CD4-positive, CD25-positive, alpha-beta regulatory T cell (primary cell): Measurements from ENCODE around the gene CADM2. TPM values are rescaled to one million over a fixed set of nuclear protein-coding genes. Genes with fewer than 3 reads are reported as not detected.

Experiments used
- ATAC-seq, 2 donors: fragments of 150-1000 bp; cut with Tn5 transposase; one replicate each; pipeline ENCODE4 v1.10.0; 2021; ENCODE audit warnings: low read depth in 2 of 2, moderate number of reproducible peaks in 2 of 2, moderate library complexity in 1 of 2
- DNase-seq, 3 donors: peaks; one replicate each; pipeline versions ENCODE4 v3.0.0 to v3.0.0-alpha.2; 2012 to 2022; ENCODE audit warnings: mixed read lengths in 1 of 3
- H3K27ac ChIP-seq: one replicate; pipeline ENCODE4 v1.7.0; 2013; ENCODE audit warnings: mild to moderate bottlenecking, low read length; ENCODE audit not compliant: insufficient read depth, poor library complexity, severe bottlenecking
- H3K27me3 ChIP-seq: one replicate; pipeline ENCODE4 v1.7.0; 2013; ENCODE audit warnings: low read length; ENCODE audit not compliant: control insufficient read depth, insufficient read depth
- H3K36me3 ChIP-seq: one replicate; pipeline ENCODE4 v1.7.0; 2013; ENCODE audit warnings: mild to moderate bottlenecking, low read length, moderate library complexity; ENCODE audit not compliant: control insufficient read depth, insufficient read depth
- H3K4me1 ChIP-seq: 2 replicates; pipeline ENCODE4 v1.7.0; 2013; ENCODE audit warnings: mild to moderate bottlenecking, low read length; ENCODE audit not compliant: insufficient read depth, control insufficient read depth, poor library complexity, severe bottlenecking
- H3K4me3 ChIP-seq: one replicate; pipeline ENCODE4 v1.7.0; 2013; ENCODE audit warnings: low read depth, mild to moderate bottlenecking, low read length, moderate library complexity
- H3K9me3 ChIP-seq, 2 experiments: 1 replicate in 1 of 2; 2 replicates in 1 of 2; pipeline ENCODE4 v1.7.0; 2013; ENCODE audit warnings: low read length in 2 of 2, mild to moderate bottlenecking in 1 of 2, moderate library complexity in 1 of 2; ENCODE audit not compliant: control insufficient read depth in 2 of 2
- H3K27ac Mint-ChIP-seq, 3 donors: one replicate each; pipeline ENCODE4 v1.8.0; 2020 to 2022; ENCODE audit warnings: mild to moderate bottlenecking in 3 of 3, mixed read lengths in 3 of 3, moderate library complexity in 2 of 3
- H3K27me3 Mint-ChIP-seq: one replicate; pipeline ENCODE4 v1.8.0; 2022; ENCODE audit warnings: mild to moderate bottlenecking, mixed read lengths
- H3K36me3 Mint-ChIP-seq: one replicate; pipeline ENCODE4 v1.8.0; 2020; ENCODE audit warnings: mixed read lengths
- H3K4me1 Mint-ChIP-seq, 4 donors: one replicate each; pipeline ENCODE4 v1.8.0; 2020 to 2022; ENCODE audit warnings: mixed read lengths in 4 of 4, mild to moderate bottlenecking in 1 of 4
- H3K4me3 Mint-ChIP-seq, 4 donors: one replicate each; pipeline ENCODE4 v1.8.0; 2020 to 2022; ENCODE audit warnings: mild to moderate bottlenecking in 4 of 4, mixed read lengths in 4 of 4, moderate library complexity in 3 of 4
- H3K9me3 Mint-ChIP-seq, 7 donors: one replicate each; pipeline ENCODE4 v1.8.0; 2020 to 2022; ENCODE audit warnings: mixed read lengths in 7 of 7, mild to moderate bottlenecking in 3 of 7, moderate library complexity in 2 of 7
- polyA plus RNA-seq, 4 donors: library from polyadenylated mRNA; unstranded; fragments of 300-500 nt; fragmentation: Illumina TruSeq; gene quantifications; one replicate each; pipeline ENCODE4 v1.2.3, GENCODE V29; 2021
- total RNA-seq: library from RNA; stranded (reverse); gene quantifications from one replicate; pipeline ENCODE4 v1.2.3, GENCODE V29; 2022

The CADM2 gene
- total and polyA plus RNA-seq, 5 donors from 2014 or later = not detected

DNA sequence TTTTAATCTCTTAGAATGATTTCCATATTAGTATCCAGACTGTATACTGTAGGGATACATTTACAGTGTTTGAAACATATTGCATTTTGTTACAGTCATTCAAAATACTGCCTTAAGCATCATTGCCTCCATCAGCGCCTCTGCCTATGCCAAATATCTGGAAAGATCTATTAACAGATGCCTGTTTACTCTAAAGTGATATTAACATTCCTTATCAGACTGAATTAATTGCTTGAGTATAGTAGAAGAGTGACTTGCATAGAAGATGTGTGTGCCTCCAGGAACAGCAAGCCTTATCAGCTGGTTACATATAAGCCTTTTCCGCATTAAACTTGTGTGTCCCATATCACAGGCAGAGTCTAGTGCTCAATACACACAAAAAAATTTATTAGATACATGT lies 379.1 kb downstream of the CADM2 start:
- H3K36me3 ChIP-seq = no peaks in the 10 kb centered on the region
- Mint-ChIP-seq H3K36me3 (no peaks in the 10 kb centered on the region), H3K27me3 (no peaks in the 10 kb centered on the region), H3K9me3 (peaks cover 0 to 9% (median 3%) of the 10 kb centered on the region in 7 donors), H3K27ac (no peak overlapping the region), H3K4me3 (no peak overlapping the region), H3K4me1 (no peaks in the 10 kb centered on the region)
- H3K4me3 ChIP-seq = no peak overlapping the region
- H3K27ac ChIP-seq = no peak overlapping the region
- H3K4me1 ChIP-seq = no peaks in the 10 kb centered on the region
- H3K9me3 ChIP-seq = no peaks in the 10 kb centered on the region
- ATAC-seq (no peak), DNase-seq (no peak)
- no peaks in the 10 kb centered on the region for H3K27me3 ChIP-seq

DNA sequence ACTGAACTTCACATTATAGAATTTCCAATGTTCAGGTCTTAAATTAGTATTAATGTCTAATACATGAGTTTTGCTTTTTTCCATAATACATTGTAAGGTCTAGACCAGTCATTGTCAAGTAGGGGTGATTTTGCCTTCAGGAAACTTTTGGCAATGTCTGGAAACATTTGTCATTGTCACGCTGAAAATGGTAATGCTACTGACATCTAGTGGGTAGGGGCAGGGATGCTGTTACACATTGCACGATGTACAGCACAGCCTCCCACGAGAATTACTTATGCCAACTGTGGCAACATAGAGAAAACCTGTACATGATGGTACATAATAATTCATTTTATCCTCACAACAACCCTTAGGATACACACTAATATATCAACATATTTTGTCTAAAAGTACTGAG lies 384.1 kb downstream of the CADM2 start:
- H3K9me3 Mint-ChIP-seq = peaks cover 0 to 8% (median 2%) of the 10 kb centered on the region in 7 donors
- Histone ChIP-seq H3K4me1 (no peaks in the 10 kb centered on the region), H3K36me3 (no peaks in the 10 kb centered on the region), H3K27ac (no peak overlapping the region), H3K4me3 (no peak overlapping the region), H3K9me3 (no peaks in the 10 kb centered on the region), H3K27me3 (no peaks in the 10 kb centered on the region)
- no peaks in the 10 kb centered on the region for H3K4me1 Mint-ChIP-seq
- ATAC-seq = no peak
- H3K4me3 Mint-ChIP-seq = no peak overlapping the region
- no peak for DNase-seq
- no peaks in the 10 kb centered on the region for H3K27me3 Mint-ChIP-seq
- H3K27ac Mint-ChIP-seq = no peak overlapping the region
- no peaks in the 10 kb centered on the region for H3K36me3 Mint-ChIP-seq

DNA sequence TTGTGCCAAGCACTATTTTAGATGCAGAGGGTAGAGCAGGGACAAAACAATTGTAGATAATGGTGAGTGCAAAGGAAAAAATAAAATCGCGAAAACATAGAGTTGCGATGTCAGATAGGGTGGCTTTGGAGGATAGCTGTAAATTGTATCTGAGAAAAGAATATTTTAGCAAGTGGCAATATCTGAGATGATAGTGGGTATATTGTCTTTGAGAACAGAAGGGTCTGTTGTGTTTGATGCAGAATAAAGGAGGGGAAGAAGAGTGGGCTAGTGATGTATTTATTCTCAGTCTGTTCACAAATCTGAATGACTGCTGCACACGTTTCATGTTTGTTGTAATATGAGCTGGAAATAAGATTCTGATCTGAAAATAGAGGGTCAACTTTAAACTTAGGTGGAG lies 396.8 kb downstream of the CADM2 start:
- H3K27me3 ChIP-seq = no peaks in the 10 kb centered on the region
- Mint-ChIP-seq H3K9me3 (peaks cover 0 to 12% (median 6%) of the 10 kb centered on the region in 7 donors), H3K4me3 (no peak overlapping the region), H3K36me3 (no peaks in the 10 kb centered on the region), H3K27me3 (no peaks in the 10 kb centered on the region), H3K27ac (no peak overlapping the region), H3K4me1 (no peaks in the 10 kb centered on the region)
- ATAC-seq (no peak), DNase-seq (no peak)
- no peak overlapping the region for H3K27ac ChIP-seq
- no peaks in the 10 kb centered on the region for H3K4me1 ChIP-seq
- H3K4me3 ChIP-seq = no peak overlapping the region
- H3K36me3 ChIP-seq = no peaks in the 10 kb centered on the region
- no peaks in the 10 kb centered on the region for H3K9me3 ChIP-seq

DNA sequence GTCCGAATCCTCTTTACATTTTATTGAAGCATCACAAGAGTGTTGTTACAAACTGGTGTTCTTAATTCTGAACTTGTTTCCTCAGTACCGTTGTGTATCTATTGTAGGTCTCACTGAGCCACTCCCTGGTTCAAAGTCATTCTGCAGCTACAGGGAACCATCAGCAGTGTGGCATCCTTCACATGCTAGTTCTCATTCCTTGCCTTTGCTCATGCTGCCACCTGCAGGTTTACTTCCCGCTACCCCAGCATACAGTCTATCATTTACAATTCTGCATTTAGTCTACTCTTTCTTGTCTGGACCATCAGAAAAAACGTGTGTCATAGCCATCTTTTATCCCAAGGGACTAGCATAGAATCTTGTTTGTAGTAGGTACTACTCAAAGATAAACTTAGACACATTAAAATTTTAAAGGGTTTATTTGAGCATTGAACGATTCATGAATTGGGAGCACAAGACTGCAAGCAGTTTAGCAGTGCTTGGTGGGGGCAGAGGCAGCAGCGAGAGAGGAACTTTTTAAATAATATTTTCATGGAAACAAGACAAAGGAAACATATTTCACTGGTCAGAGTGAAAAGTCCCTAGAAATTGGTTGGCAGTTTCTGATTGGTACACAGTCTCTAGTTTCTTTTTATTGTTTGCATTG lies 402.1 kb downstream of the CADM2 start:
- Mint-ChIP-seq H3K27me3 (no peaks in the 10 kb centered on the region), H3K36me3 (no peaks in the 10 kb centered on the region), H3K4me1 (no peaks in the 10 kb centered on the region), H3K4me3 (no peak overlapping the region), H3K9me3 (peaks cover 3 to 12% (median 7%) of the 10 kb centered on the region in 7 donors), H3K27ac (no peak overlapping the region)
- DNase-seq (no peak), ATAC-seq (no peak)
- H3K9me3 ChIP-seq = peaks cover 0 to 2% of the 10 kb centered on the region in 2 experiments
- no peak overlapping the region for H3K4me3 ChIP-seq
- no peaks in the 10 kb centered on the region for H3K27me3 ChIP-seq
- no peak overlapping the region for H3K27ac ChIP-seq
- no peaks in the 10 kb centered on the region for H3K36me3 ChIP-seq
- no peaks in the 10 kb centered on the region for H3K4me1 ChIP-seq

DNA sequence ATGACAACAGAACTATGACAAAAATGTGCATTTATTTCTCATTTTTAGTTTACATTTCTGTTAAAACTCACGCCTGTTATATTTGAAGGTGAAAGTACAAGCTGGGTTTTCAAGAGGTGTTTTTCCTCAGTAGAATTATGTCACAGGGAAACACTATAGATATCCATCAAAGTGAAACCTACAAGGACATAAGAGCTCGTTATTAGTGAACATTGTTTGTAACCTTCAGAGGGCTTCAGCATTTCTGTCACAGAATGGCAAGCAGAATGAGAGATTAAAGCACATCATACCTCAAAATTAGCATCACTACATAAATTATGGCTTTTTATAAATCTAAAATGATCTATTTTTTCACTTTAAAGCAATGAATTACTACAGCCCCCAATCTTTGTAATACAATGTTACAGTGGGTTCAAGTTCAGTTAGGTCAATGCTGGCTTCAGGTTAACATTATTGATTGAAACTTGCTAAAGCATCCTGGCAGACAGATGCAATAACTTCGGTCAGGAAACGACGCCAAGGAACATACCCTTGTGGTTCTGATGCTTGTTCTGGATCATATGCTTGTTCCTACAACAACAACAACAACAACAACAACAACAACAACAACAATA lies 405.6 kb downstream of the CADM2 start:
- Histone ChIP-seq H3K27me3 (no peaks in the 10 kb centered on the region), H3K27ac (no peak overlapping the region), H3K36me3 (no peaks in the 10 kb centered on the region), H3K4me1 (no peaks in the 10 kb centered on the region), H3K4me3 (no peak overlapping the region), H3K9me3 (peaks cover 0 to 2% of the 10 kb centered on the region in 2 experiments)
- no peaks in the 10 kb centered on the region for H3K27me3 Mint-ChIP-seq
- no peaks in the 10 kb centered on the region for H3K4me1 Mint-ChIP-seq
- no peak for ATAC-seq
- no peaks in the 10 kb centered on the region for H3K36me3 Mint-ChIP-seq
- H3K9me3 Mint-ChIP-seq = peaks cover 2 to 9% (median 4%) of the 10 kb centered on the region in 7 donors
- H3K27ac Mint-ChIP-seq = no peak overlapping the region
- DNase-seq = no peak
- H3K4me3 Mint-ChIP-seq = no peak overlapping the region

DNA sequence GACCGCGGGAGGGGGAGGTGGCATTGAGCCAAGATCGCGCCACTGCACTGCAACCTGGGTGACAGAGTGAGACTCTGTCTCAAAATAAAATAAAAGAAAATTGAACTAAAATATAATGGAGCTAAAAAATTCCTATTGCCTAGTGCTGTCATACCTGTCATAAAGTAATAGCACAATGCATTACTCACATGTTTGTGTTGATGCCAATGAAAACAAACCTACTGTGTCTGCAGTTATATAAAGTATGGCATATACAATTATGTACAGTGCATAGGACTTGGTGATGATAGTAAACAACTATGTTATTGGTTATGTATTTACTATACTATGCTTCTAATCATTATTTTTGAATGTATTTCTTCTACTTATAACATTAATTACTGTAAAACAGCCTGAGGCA lies 411.6 kb downstream of the CADM2 start:
- no peaks in the 10 kb centered on the region for H3K27me3 ChIP-seq
- Mint-ChIP-seq H3K27ac (no peak overlapping the region), H3K4me1 (no peaks in the 10 kb centered on the region), H3K27me3 (no peaks in the 10 kb centered on the region), H3K9me3 (peaks cover 0 to 15% (median 5%) of the 10 kb centered on the region in 7 donors), H3K4me3 (no peak overlapping the region), H3K36me3 (no peaks in the 10 kb centered on the region)
- H3K4me1 ChIP-seq = no peaks in the 10 kb centered on the region
- H3K27ac ChIP-seq = no peak overlapping the region
- no peak overlapping the region for H3K4me3 ChIP-seq
- DNase-seq (no peak), ATAC-seq (no peak)
- no peaks in the 10 kb centered on the region for H3K9me3 ChIP-seq
- H3K36me3 ChIP-seq = no peaks in the 10 kb centered on the region

DNA sequence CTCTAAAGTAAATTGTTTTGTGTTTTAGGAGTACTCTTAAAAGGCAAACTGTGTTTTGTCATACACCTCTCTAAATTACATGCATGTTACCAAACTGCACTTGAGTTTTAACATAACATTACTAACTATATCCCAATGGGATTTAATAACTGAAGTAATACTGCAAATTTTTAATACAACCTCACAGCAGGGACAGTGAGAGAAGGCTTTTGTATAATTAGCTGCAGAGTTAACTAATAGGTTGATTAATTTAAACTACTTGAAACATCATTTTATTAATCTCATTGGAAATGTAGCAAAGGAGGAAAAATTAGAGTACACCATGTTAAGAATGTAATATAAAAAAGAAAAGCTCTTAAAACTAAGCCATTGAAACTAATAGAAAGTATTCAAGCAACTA lies 417.3 kb downstream of the CADM2 start:
- Mint-ChIP-seq H3K36me3 (no peaks in the 10 kb centered on the region), H3K9me3 (peaks cover 0 to 23% (median 8%) of the 10 kb centered on the region in 7 donors), H3K27me3 (no peaks in the 10 kb centered on the region), H3K27ac (no peak overlapping the region), H3K4me3 (no peak overlapping the region), H3K4me1 (no peaks in the 10 kb centered on the region)
- Histone ChIP-seq H3K9me3 (no peaks in the 10 kb centered on the region), H3K36me3 (no peaks in the 10 kb centered on the region), H3K4me3 (no peak overlapping the region), H3K4me1 (no peaks in the 10 kb centered on the region), H3K27me3 (no peaks in the 10 kb centered on the region), H3K27ac (no peak overlapping the region)
- no peak for ATAC-seq
- DNase-seq = no peak

DNA sequence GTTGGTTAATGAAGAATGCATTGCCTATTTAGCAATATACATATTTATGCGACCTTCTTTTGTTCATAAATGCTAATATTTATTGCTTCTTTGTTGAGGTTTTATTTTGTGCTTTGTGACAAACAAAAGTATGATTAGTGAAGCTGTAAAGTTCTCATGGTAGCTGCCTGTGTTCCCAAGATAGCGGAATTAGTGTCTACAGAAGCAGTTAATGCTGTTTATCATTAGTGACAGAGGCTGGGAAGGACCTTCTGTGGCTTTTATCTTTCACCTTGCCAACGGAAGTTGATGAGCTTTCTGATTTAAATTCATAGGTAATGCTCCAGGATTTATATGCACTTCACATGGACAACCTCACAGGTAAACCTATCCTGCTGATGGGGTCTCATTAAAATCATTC lies 418.3 kb downstream of the CADM2 start:
- Histone ChIP-seq H3K27me3 (no peaks in the 10 kb centered on the region), H3K4me3 (no peak overlapping the region), H3K36me3 (no peaks in the 10 kb centered on the region), H3K27ac (no peak overlapping the region), H3K9me3 (peaks cover 1 to 2% of the 10 kb centered on the region in 2 experiments), H3K4me1 (no peaks in the 10 kb centered on the region)
- H3K27ac Mint-ChIP-seq = no peak overlapping the region
- no peak overlapping the region for H3K4me3 Mint-ChIP-seq
- no peaks in the 10 kb centered on the region for H3K36me3 Mint-ChIP-seq
- no peak for ATAC-seq
- H3K27me3 Mint-ChIP-seq = no peaks in the 10 kb centered on the region
- H3K9me3 Mint-ChIP-seq = peaks cover 0 to 23% (median 7%) of the 10 kb centered on the region in 7 donors
- H3K4me1 Mint-ChIP-seq = no peaks in the 10 kb centered on the region
- no peak for DNase-seq
